HG03045 (cell line): ENCODE data around the gene RYR2.

Experiments
- ATAC-seq: cut with Tn5 transposase; IDR thresholded peaks from one replicate; pipeline ENCODE4 v1.9.1; 2021; ENCODE audit warnings: mild to moderate bottlenecking, moderate library complexity; ENCODE audit not compliant: unreplicated experiment

Gene RYR2

DNA sequence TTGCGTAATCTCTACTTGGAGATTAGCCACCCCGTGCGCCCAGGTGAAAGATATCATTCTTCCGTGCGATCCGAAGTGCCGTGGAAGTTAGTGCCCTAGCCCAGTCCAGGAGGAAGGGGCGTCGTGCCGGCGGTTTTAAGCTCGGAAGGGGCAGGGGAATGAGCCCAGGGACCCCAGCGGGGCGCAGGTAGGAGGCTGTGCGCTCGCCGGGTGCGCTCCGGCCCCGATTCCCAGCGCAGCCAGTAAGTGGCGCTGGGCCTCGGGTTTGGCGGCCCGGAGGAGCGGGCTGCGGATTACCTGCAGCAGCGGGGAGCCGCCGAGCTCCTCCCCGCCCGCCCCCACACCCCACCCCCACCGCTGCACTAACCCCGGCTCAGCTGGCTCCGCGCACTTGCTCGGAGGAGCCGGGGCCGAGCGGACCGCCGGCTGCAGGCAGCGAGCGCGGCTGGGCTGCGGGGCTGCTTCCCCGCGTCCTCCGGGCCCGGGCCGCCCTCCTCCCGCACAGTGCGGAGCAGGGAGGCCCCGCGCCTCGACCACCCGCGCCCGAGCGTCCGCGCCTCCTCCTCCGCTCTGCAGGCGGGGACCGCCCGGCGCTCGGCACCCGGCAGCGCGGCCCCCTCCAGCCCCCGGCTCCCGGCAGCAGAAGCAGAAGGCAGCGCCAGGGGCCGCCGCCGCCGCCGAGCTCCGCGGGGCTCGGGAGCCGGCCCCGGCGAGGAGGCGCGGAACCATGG, at the start of gene RYR2:
Gene RYR2, plus strand, starts transcription at position 390 of the 731 bp plus-strand sequence. Its CDS starts 338 bp downstream, at position 728.
- no peak for ATAC-seq

DNA sequence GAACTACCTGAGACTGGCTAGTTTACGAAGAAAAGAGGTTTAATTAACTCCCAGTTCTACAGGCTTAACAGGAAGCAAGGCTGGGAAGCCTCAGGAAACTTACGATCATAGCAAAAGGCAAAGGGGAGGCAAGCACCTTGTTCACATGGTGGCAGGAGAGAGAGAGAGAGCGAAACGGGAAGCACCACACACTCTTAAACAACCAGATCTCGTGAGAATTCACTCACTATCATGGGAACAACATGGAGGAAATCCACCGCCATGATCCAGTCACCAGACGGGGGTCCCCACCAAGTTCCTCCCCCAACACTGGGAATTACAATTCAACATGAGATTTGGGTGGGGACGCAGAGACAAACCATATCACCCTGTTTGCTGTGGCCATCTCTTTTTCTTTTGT, 49.5 kb upstream of the RYR2 start:
- no peak for ATAC-seq

DNA sequence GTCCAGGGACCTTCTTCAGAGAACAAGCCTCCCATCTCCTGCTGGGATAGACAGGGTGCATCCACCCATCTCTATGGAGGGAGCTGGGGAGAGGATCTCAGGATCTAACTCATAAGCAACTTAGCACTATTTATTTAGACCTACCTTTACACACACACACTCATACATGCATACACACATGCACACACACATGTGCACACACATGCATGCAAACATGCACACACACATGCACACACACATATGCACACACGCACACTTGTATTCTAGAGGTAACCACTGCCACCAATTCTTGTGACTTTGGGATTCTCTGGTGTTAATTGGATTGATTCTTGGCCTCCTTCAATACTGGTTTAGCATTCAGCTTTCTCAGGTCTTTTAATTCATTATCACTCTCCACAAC, 47.5 kb upstream of the RYR2 start:
- no peak for ATAC-seq

DNA sequence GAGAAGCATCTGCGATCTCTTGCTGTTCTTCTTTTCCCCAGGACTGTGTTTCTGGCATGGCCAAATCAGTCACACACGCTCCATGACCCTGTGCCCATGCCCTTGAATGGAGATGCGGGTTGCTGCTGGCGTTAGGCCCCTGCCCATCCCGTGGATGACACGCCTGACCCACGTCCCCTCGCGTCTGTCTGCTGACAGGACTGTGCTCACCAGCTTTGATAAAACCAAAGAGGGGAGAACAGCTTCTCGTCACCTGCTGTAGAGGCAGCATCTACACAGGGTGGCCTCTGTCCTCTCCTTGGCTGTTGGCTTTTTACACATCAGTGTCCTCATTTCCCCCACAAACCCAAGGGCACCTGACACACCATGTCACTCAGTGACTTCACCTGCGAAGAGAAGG, 44.6 kb upstream of the RYR2 start:
- no peak for ATAC-seq

DNA sequence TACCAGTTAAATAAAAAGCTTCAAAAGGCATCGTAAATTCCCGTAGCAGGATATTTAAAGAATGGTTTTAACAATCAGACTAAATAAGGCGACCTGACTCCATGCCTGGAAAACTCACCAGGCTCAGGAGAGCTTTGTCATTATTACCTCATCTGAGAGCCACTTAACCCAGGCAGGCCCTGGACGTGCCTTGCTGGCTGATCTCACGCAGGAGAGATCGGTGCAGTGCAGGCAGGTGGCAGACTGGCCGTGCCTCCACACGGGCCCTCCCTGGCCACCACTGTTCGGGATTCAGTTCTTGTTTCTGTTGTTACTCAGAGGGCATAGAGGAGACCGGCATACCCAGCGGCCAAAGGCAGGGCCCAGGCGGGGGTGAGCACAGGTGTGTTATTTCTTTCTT, 44.1 kb upstream of the RYR2 start:
- ATAC-seq: no peak

DNA sequence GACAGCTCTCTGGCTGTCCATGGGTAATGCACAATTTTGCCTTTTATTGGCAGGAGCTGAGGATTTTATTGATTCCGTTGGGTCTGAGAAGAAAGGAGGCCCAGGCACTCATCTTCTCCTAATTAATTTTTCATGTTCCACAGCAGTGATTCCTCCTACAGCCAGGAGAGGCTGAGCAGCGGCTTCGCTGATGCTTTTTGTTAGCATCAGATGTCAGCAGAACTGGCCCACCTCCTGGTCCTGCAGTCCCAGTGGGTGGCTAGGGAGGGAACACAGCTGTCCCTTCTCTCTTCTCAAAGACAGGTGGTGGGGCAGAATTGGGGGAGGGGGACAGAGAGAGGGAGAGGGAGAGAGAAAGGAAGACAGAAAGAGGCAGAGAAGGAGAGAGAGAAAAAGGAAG, 43.4 kb upstream of the RYR2 start:
- no peak for ATAC-seq

DNA sequence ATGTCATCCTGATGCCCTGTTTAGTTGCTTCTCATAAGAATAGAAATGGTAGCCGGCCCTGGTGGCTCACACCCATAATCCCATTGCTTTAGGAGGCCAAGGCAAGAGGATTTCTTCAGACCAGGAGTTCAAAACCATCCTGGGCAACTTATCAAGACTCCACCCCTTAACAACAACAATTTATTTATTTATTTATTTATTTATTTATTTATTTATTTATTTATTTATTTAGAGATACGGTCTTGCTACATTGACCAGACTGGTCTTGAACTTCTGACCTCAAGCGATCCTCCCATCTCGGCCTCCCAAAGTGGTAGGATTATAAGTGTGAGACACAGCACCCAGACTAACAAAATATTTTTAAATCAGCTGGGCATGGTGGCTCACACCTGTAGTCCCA, 41.8 kb upstream of the RYR2 start:
- ATAC-seq: no peak

DNA sequence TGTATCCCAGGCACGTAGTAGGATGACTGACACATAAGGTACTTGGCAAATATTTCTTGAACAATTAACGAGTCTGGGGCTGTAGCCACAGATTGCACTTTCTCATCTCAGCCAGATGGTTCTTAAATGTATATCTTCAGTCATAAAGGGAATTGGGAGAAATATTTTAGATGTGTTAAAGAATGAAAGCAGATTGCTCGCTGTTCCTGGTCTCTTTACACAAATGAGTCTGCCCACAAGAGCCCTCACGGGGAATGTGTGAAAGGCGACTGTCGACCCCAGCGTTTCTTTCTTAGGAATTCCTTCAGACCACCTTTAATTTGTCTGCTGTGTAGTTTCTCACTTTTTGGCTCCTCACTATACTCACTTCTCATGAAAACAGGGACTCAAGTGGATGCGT, 38.5 kb upstream of the RYR2 start:
- no peak for ATAC-seq

DNA sequence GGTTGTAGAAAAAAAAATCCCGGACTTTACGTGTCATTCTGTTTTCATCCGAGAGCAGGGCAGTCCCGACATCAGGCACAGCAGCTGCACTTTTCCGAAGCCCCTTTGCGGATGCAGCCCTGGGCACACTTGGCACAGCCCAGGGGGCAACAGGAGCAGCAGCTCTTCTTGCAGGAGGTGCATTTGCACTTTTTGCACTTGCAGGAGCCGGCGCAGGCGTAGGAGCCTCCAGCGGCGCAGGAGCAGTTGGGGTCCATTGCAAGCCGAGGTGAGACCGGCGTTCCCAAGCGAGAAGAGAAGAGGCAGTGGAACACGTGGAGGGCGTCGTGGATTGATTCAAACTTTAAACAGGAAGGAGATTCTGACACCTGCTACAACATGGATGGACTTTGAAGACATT, 37.9 kb upstream of the RYR2 start, which contains the start of gene MT1HL1:
Gene MT1HL1, minus strand, starts transcription at position 326 of the 400 bp plus-strand sequence. Its CDS starts 69 bp downstream, at position 257.
- ATAC-seq: no peak

DNA sequence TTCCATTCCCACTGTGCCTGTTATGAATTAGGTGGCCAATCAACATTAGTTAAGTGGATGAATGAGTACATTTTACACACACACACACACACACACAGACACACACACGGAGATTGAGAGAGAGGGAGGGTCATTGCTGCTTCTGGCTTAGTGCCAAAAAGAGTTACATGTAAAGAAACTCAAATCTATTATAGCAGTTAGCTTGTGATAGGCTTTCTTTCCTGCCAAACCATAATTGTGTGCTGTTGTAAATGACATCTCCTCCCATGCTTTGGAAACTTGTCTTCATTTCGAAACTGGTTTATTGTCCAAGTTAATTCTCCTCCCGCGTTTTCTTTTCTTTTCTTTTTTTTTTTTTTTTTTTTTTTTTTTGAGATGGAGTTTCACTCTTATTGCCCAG, 36.3 kb upstream of the RYR2 start:
- no peak for ATAC-seq

DNA sequence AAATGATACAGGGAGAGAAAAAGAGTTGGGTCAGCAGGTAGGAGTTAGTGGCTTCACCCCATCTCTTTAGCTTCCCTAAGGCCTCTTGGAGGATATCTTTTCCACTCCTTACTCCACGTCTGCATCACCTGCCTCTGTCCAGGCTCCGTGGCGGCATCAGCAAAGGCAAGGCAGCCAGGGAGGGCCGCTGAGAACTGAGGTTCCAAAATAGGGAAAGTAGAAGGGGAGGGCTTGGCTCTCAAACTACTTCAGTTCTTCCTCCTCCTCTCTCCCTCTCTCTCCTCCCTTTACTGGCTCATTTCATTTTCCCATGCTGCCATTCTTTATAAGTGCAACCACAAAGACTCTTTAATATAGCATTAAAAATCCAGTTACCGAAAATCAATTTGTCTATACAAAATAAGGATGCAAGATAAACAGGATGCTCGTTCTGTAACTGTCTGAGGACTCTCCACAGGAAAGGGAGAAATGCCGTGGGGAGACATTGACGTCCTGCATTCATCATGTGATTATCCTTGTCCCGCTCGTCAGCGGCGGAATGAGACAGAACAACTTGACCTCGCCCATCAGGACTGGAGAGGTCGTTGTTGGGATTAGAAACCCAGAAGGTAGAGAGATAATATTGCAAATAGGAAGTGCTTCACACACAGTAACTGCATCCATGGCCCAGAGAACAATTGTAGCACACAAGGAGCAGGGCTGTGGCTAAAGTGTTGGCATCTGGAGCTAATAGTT, 34.7 kb upstream of the RYR2 start:
- no peak for ATAC-seq

DNA sequence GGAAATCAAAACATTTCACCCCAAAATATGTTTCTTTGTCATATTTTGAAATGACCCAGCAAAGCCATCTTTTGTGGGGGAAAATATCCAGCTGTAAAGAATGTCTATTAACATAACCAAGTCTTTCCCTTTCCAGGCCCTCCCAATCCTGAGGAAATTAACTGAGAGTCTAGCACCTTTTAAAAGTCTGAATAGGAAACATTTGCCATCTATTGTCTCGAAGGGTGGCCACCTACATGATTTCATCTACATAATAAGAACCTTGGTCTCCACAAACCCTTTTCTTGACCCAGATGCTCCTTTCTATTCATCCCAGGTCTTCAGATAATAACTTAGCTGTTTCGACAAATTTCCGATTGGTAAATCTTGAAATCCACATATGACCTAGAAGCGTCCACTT, 32.4 kb upstream of the RYR2 start:
- no peak for ATAC-seq

DNA sequence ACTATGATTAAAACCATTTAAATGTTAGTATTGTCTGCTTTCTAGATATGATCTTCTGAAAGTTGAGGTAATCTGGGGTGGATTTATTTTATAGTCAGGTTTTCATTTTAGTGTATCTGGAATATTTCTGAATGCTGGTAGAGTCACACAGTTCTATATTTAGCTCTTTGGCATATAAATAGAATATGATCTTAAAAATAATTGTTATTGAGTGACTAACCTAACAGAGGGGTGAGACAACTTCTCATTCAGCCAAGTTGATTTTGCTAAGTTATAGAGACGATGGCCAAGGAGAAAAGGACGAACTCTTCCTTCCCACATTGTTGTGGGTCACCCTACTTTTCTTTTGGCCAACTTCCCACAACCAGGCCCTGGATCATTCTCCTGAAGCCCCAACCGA, 30.6 kb upstream of the RYR2 start:
- ATAC-seq: no peak

DNA sequence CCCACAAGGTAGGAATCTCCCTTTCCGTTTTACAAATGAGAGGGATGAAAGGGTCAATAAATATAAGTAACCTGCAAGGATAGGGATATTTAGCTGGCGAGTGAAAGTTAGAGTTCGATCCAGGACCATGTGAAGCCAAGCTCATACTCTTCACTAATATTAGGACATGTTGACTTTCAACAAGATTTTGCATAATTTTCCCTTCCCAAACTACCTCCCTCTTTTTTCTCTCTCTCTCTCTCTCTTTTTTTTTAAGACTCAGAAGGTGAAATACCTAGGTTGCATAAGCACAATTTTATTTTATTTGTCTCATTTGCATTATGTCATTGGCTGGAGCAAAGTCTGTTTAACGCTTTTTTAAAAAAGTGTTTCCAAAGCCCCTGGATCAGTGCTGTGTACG, 29.6 kb upstream of the RYR2 start:
- no peak for ATAC-seq

DNA sequence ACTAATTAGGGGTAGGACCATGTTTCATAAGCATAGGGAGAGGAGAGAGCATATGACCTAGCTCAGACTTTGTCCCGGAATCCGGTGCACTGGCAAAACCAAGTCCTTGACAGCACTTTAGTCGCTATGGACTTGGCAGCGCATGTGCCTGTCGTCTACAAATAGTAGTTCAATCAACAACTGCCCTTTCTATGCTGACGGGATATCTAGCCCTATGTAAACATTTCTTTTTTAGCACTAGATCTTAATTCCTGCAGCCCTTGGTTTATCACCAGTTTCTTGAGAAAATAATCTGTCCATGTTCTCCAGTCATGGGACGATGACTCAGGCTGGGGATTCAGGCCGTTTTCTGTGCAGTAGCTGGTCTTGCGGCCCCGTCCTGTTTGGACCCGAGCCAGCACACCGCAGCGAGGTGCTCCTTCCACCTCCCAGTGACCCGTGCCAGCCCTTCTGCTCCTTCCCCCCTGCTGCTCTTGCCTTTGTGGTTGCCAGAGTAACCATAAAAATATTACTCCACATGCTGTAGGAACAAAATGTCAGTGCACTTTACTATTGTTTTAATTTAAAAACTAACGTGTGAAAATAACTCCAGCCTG, 29.1 kb upstream of the RYR2 start:
- no peak for ATAC-seq

DNA sequence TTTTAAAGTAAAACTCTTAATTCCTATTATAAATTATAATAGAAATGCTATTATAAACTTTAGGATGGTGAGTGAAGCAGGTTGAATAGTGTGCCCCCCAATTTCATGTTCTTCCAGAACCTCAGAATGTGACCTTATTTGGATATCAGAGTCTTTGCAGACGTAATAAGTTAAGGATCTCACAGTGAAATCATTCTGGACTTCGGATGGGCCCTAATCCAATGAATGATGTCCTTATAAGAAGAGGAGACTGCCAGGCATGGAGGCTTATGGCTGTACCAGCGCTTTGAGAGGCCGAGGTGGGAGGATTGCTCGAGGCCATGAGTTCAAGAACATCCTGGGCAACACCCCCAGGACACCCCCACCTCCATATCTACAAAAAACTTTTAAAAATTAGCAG, 28.4 kb upstream of the RYR2 start:
- ATAC-seq: no peak

DNA sequence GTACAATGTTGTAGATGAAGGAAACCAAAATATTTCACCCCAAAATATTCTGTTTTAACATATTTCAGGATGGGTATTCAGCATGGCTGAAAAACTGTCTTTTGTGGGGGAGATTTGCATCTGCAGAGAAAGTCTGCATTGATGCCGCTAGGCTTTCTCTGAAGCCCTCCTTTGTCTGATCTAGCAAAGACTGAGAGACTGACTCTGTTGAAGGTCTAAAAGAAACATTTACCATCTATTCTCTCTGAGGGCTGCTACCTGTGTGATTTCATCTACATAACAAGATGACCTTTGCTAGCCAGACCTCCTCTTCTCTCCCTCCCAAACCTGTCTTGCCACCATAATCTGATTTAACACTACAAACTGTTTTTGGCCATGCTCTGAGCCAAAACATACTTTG, 25.4 kb upstream of the RYR2 start:
- no peak for ATAC-seq

DNA sequence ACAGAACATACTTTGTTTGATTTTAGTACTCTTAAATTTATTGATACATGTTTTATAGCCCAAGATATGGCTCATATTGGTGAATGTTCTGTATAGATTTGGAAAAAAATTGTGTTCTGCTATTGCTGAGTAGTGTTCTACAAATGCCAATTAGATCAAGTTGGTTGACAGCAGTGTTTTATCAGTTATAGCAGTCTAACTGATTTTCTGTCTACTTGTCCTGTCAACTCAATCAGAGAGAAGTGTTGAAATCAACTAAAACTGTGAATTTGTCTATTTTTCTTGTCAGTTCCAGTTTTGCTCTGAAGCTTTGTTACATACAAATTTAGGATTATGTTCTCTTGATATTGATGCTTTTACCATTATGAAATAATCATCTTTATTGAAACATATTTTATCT, 23.1 kb upstream of the RYR2 start:
- ATAC-seq: no peak

DNA sequence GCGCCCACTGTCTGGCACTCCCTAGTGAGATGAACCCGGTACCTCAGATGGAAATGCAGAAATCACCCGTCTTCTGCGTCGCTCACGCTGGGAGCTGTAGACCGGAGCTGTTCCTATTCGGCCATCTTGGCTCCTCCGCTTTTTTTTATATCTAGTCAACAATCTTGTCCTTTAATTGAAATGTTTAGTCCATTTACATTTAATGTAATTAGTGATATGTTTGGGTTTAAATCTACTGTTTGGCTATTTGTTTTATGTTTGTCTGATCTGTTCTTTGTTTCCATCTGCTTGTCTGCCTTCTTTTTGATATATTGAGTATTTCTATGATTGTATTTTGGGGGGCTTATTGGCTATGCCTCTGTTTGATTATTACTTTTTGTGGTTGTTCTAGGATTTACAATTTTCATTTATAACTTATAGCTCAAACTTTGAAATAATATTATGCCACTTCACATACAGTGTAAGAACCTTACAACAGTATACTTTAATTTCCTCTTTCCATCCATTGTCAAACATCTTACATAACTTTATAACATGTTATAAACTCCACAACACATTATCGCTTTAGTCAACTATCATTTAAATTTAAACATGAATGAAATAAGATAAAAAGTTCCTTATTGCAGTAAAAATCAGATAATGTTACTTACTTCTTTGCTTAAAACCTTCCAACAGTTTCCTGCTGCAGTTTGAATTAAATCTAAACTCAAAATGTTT, 16.5 kb upstream of the RYR2 start:
- ATAC-seq: no peak

DNA sequence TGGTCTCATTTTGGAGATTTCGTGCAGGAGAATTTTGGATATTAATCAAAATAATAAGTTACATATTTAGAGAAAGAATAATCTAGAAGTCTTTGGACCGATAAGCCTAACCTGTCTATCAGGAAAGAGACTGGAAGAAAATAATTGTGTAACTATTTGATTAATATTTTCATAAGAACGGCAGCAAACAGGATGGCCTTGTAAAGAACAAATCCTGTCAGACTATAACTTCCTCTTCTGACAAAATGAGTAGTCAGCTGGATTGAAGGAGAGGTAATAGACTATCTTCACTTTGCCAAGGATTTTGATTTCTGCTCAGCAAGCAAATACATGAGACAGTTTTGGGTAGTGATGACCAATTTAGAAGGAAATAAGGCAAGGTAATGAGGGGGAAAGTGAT, 12.7 kb upstream of the RYR2 start:
- ATAC-seq: no peak

DNA sequence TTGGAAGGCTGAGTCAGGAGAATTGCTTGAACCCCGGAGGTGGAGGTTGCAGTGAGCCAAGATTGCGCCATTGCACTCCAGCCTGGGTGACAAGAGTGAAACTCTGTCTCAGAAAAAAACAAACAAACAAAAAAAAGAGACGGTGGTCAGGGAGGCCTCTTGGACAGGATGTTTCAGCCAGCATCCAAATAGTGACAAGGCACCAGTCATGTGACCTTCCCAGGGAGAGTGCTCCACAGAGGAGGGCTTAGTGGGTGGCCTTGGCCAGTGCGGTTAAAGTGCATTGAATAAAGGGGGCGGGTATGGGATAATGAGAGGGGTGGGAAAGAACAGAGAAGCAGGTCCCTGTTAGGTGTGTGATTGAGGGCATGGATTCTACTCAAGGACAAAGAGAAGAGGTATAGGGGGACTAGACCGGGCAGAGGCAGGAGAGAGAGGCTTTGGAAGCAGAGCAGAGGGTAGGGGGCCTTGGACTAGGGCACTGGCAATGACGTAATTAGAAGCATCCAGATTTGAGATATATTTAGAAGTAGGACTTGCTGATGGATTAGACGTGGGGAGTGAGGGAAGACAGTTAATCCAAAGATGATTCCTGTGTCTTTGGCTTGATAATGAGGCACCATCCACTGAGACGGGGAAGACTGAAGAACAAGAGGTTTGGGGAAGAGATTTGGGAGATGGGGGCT, 12.0 kb upstream of the RYR2 start:
- ATAC-seq: no peak
